Aorta (tissue), 5 donors: ENCODE measurements around the gene CD84. TPM values are rescaled to one million over a fixed set of nuclear protein-coding genes. Genes with fewer than 3 reads are reported as not detected.
"Not testable (repeated sequence)": the region's sequence is repeated elsewhere in the genome, so short reads cannot be mapped to it uniquely, and the experiment has no call there.

Source experiments
- ATAC-seq: fragments of 200-7000 bp; cut with Tn5 transposase; one replicate; pipeline ENCODE4 v1.9.1; 2022; ENCODE audit warnings: moderate library complexity; ENCODE audit not compliant: low FRiP score
- DNase-seq, 2 donors: peaks; one replicate each; pipeline ENCODE4 v3.0.0-alpha.2; 2020
- H3K27ac ChIP-seq, 2 donors: one replicate each; pipeline ENCODE4 v1.5.1; 2013; ENCODE audit warnings: low read length in 2 of 2, mild to moderate bottlenecking in 2 of 2, moderate library complexity in 2 of 2, control low read depth in 1 of 2, inconsistent platforms in 1 of 2, low read depth in 1 of 2
- H3K27me3 ChIP-seq, 2 donors: one replicate each; pipeline ENCODE4 v1.6.1; 2013; ENCODE audit warnings: control low read depth in 1 of 2, low read length in 1 of 2, mild to moderate bottlenecking in 1 of 2, moderate library complexity in 1 of 2; ENCODE audit not compliant: insufficient read depth in 2 of 2, control insufficient read depth in 1 of 2
- H3K36me3 ChIP-seq, 2 donors: one replicate each; pipeline ENCODE4 v1.6.1; 2013; ENCODE audit warnings: control low read depth in 1 of 2, low read length in 1 of 2, mild to moderate bottlenecking in 1 of 2; ENCODE audit not compliant: insufficient read depth in 2 of 2, control insufficient read depth in 1 of 2
- H3K4me1 ChIP-seq, 2 donors: one replicate each; pipeline ENCODE4 v1.6.1; 2013; ENCODE audit warnings: low read length in 2 of 2, control low read depth in 1 of 2, mild to moderate bottlenecking in 1 of 2, moderate library complexity in 1 of 2; ENCODE audit not compliant: insufficient read depth in 2 of 2, control insufficient read depth in 1 of 2
- H3K4me3 ChIP-seq, 2 donors: one replicate each; pipeline ENCODE4 v1.5.1; 2013; ENCODE audit warnings: low read length in 2 of 2, control low read depth in 1 of 2, mild to moderate bottlenecking in 1 of 2
- H3K9me3 ChIP-seq: one replicate; pipeline ENCODE4 v1.6.1; 2013; ENCODE audit warnings: mild to moderate bottlenecking, low read length; ENCODE audit not compliant: control insufficient read depth
- WGBS, 2 donors: extraction: QIAGEN DNeasy Blood & Tissue Kit; methylation state at CpG; one replicate each; pipeline ENCODE4 v1.1.7; 2013; 5-methylcytosine and 5-hydroxymethylcytosine counted together
- intact Hi-C, 2 donors: fragments of 100-400 bp; cut with DNase I; formaldehyde crosslinking; loops; one replicate each; pipeline versions ENCODE4 v1.14.2 to v1.15.0; 2022
- polyA plus RNA-seq, 2 donors: library from polyadenylated mRNA; stranded (reverse); fragments of 200-250 nt; gene quantifications; one replicate each; pipeline ENCODE4 v1.2.3, GENCODE V29; 2013
- total RNA-seq, 2 donors: library from RNA; stranded (reverse); fragmentation: NEBNext Ultra II Directional; extraction: Animal tissue kit (Norgen Biotek cat#: 25700); gene quantifications; one replicate each; pipeline ENCODE4 v1.2.1, GENCODE V29; 2021
- donor health status: healthy with polysubstance abuse.
- donor health status: Bipolar disorder and iron deficiency.
- donor health status: DM: no; HTN: no; CAD: no.
- donor health status: DM: no; HTN: no; CAD: no.
- donor health status: DM: yes; HTN: yes; CAD: no.

The CD84 gene
- total and polyA plus RNA-seq, 4 donors, result 0.41 to 22.9 (median 7.5) TPM

DNA sequence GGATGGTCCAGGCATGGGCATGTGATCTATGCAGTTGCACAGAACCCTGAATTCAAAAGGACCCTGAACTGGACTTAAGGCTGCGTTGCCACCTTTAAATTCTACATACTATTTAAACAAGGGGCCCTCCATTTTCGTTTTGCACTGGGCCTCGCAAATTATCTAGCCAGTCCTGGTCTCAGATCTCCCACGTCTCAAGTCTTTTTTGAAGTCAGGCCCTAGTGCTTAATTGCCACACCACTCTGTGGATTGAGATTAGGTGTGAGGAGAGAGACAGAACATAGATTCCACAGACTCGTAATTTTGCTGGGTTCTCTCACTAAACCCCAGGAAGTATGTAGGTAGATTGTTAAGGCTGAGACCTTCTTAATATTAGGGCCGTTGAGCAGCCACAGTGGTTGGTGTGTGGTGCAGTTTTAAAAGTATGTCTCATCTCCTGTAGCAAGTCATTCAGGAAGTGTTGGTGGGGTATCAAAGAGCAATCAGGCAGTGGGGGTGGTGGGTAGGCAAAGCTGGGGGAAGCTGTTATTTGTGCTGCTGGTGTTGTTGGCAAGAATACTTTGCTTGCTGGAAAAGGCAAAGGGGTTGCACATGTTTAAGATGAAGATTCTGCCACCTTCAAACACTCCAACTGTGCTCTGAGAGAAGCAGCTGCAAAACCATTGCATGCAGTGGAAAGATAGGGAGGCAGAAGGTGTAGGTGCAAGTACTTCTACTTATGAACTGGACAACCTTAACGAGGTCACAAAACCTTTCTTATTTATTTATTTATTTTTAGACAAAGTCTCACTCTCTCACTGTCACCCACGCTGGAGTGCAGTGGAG lies 11.2 kb downstream of the CD84 start:
- intact Hi-C loops, result no loop called here
- Histone ChIP-seq H3K36me3 (no peaks in the 10 kb centered on the region), H3K9me3 (no peaks in the 10 kb centered on the region), H3K27me3 (no peaks in the 10 kb centered on the region), H3K27ac (no peak overlapping the region), H3K4me3 (no peak overlapping the region), H3K4me1 (no peaks in the 10 kb centered on the region)
- ATAC-seq, result no peak
- 47 to 52% methylated on average over 8 of the region's 8 CpGs for WGBS, 2 donors
- DNase-seq, result no peak

DNA sequence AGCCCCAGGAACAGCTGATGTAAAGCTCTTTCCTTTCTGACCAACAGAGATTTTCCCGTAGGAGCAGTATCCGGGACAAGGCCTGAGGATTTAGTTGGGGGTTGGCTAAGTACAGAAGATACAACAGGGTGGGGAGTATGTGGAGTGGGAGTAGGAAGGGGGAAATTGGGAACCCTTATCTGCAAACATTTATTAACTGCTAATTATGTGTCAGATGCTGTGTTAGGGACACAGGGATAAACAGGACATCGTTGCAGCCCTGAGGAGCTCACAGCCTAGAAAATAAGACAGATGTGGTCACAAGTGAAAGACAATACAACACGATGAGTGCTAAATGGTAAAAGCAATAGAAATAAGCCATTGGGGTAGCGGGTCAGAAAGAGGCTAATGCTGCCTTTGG lies 12.0 kb downstream of the CD84 start:
- H3K4me3 ChIP-seq, result no peak overlapping the region
- H3K27ac ChIP-seq, result no peak overlapping the region
- H3K9me3 ChIP-seq, result no peaks in the 10 kb centered on the region
- DNase-seq, result no peak
- H3K36me3 ChIP-seq, result no peaks in the 10 kb centered on the region
- no peaks in the 10 kb centered on the region for H3K27me3 ChIP-seq
- intact Hi-C loops, result no loop called here
- H3K4me1 ChIP-seq, result no peaks in the 10 kb centered on the region
- ATAC-seq, result no peak
- 83 to 85% methylated on average over 5 of the region's 5 CpGs for WGBS, 2 donors

DNA sequence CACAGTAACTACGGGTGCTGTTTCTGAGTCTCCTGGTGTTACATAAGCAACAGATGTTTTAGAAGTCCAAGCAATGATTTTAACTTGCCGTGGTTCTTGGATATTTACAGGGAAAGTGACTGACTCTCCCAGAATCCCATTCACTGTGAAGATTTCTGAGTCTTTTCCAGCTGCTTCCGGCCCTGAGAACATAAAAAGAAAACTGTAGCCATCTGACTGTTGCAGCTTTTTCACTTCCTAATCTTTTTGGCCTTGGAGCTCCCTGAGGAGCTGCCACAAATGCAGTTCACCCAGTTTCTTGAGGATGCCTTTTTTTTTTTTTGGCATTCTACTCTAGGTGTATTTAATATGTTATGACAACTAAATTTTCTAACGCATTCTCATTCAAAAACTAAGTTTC lies 13.7 kb downstream of the CD84 start:
- DNase-seq, result no peak
- no peak for ATAC-seq
- WGBS, 2 donors, result 67 to 69% methylated on average over 4 of the region's 4 CpGs
- no peaks in the 10 kb centered on the region for H3K9me3 ChIP-seq
- no peaks in the 10 kb centered on the region for H3K36me3 ChIP-seq
- H3K27me3 ChIP-seq, result no peaks in the 10 kb centered on the region
- intact Hi-C loops, result no loop called here
- no peaks in the 10 kb centered on the region for H3K4me1 ChIP-seq
- H3K27ac ChIP-seq, result no peak overlapping the region
- no peak overlapping the region for H3K4me3 ChIP-seq

DNA sequence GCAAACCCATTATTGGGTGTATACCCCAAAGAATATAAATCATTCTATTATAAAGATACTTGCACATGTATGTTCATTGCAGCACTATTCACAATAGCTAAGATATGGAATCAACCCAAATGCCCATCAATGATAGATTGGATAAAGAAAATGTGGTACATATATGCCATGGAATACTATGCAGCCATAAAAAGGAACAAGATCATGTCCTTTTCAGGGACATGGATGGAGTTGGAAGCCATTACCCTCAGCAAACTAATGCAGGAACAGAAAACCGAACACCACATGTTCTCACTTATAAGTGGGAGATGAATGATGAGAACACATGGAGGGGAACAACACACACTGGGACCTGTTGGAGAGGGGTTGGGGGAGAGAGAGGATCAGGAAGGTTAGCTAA lies 16.1 kb downstream of the CD84 start:
- H3K4me3 ChIP-seq, H3K27ac ChIP-seq, H3K36me3 ChIP-seq, H3K27me3 ChIP-seq, H3K4me1 ChIP-seq, H3K9me3 ChIP-seq, intact Hi-C loops, ATAC-seq, DNase-seq: not testable (repeated sequence)
- 66 to 79% methylated on average over 1 of the region's 1 CpG for WGBS, 2 donors

DNA sequence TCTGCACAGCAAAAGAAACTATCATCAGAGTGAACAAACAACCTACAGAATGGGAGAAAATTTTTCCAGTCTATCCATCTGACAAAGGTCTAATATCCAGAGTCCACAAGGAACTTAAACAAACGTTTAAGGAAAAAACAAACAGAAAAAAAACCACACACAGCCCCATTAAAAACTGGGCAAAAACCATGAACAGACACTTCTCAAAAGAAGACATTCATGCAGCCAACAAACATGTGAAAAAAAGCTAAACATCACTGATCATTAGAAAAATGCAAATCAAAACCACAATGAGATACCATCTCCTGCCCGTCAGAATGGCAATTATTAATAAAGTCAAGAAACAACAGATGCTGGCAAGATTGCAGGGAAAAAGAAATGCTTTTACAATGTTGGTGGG lies 16.6 kb downstream of the CD84 start:
- H3K27ac ChIP-seq, H3K36me3 ChIP-seq, H3K27me3 ChIP-seq, ATAC-seq, H3K9me3 ChIP-seq, DNase-seq, intact Hi-C loops, H3K4me1 ChIP-seq, H3K4me3 ChIP-seq: not testable (repeated sequence)
- 75 to 76% methylated on average over 2 of the region's 2 CpGs for whole genome bisulfite sequencing, 2 donors

DNA sequence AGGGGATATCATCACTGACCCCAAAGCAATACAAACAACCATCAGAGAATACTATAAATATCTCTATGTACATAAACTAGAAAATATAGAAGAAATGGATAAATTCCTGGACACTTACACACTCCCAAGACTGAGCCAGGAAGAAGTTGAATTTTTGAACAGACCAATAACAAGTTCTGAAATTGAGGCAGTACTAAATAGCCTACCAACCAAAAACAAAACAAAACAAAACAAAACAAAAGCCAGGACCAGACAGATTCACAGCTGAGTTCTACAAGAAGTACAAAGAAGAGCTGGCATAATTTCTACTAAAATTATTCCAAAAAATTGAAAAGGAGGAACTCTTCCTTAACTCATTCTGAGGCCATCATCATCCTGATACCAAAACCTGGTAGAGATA lies 18.5 kb downstream of the CD84 start:
- H3K4me3 ChIP-seq, result no peak overlapping the region
- no peak overlapping the region for H3K27ac ChIP-seq
- ATAC-seq (no peak), DNase-seq (no peak)
- no peaks in the 10 kb centered on the region for H3K36me3 ChIP-seq
- H3K4me1 ChIP-seq, result no peaks in the 10 kb centered on the region
- no peaks in the 10 kb centered on the region for H3K27me3 ChIP-seq
- intact Hi-C loops, result no loop called here
- no peaks in the 10 kb centered on the region for H3K9me3 ChIP-seq

DNA sequence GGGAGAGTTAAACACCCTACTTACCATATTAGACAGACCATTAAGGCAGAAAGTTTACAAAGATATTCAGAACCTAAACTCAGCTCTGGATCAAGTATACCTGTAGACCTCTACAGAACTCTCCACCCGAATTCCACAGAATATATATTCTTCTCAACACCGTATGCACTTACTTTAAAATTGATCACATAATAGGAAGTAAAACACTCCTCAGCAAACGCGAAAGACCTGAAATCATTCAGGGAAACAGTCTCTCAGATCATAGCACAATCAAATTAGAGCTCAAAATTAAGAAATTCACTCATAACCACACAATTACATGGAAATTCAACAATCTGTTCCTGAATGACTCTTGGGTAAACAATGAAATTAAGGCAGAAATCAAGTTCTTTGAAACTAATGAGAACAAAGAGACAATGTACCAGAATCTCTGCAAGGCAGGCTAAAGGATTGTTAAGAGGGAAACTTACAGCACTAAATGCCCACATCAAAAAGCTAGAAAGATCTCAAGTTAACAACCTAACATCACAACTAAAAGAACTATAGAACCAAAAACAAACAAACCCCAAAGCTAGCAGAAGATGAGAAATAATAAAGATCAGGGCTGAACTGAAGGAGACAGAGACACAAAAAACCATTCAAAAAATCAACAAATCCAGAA lies 19.1 kb downstream of the CD84 start:
- no peaks in the 10 kb centered on the region for H3K9me3 ChIP-seq
- intact Hi-C loops, result no loop called here
- ATAC-seq (no peak), DNase-seq (no peak)
- H3K4me3 ChIP-seq, result no peak overlapping the region
- H3K27me3 ChIP-seq, result no peaks in the 10 kb centered on the region
- 74 to 84% methylated on average over 4 of the region's 4 CpGs for WGBS, 2 donors
- H3K4me1 ChIP-seq, result no peaks in the 10 kb centered on the region
- H3K27ac ChIP-seq, result no peak overlapping the region
- no peaks in the 10 kb centered on the region for H3K36me3 ChIP-seq

DNA sequence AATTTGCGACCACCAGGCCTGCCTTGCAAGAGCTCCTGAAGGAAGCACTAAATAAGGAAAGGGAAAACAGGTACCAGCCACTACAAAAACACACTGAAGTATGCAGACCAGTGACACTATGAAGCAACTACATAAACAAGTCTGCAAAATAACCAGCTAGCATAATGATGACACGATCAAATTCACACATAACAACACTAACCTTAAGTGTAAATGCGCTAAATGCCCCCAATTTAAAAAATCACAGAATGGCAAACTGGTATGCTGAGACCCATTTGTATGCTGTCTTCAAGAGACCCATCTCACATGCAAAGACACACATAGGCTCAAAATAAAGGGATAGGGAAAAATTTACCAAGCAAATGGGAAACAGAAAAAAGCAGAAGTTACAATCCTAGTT lies 19.9 kb downstream of the CD84 start:
- H3K27ac ChIP-seq, H3K4me3 ChIP-seq, H3K36me3 ChIP-seq, H3K4me1 ChIP-seq, H3K27me3 ChIP-seq, intact Hi-C loops, ATAC-seq, H3K9me3 ChIP-seq, DNase-seq: not testable (repeated sequence)
- 56 to 73% methylated on average over 3 of the region's 3 CpGs for WGBS, 2 donors
